HL-60 (cell line): ENCODE measurements around the gene RAI14.

ENCODE experiments used
- DNase-seq, 2 experiments: peaks; one replicate each; pipeline ENCODE4 v3.0.0-alpha.2; 2010 to 2020; ENCODE audit warnings: low read depth in 1 of 2, low spot score in 1 of 2
- H3K27ac ChIP-seq: fragments of 250-450 bp; sonication (Bioruptor Pico); replicated peaks from 2 replicates; pipeline ENCODE4 v1.5.1; 2020; ENCODE audit warnings: mild to moderate bottlenecking, moderate library complexity
- H3K27me3 ChIP-seq: fragments of 250-450 bp; sonication (Bioruptor Pico); 2 replicates; pipeline ENCODE4 v1.5.1; 2021; ENCODE audit warnings: mild to moderate bottlenecking, moderate library complexity; ENCODE audit not compliant: insufficient read depth, poor library complexity, severe bottlenecking
- H3K4me3 ChIP-seq: replicated peaks from 2 replicates; pipeline ENCODE4 v1.5.1; 2011; ENCODE audit warnings: mild to moderate bottlenecking, control low read depth, low read length; ENCODE audit not compliant: insufficient read depth
- GABPA ChIP-seq: IDR thresholded peaks from 2 replicates; pipeline ENCODE4 v1.6.1; 2012; ENCODE audit warnings: low read depth
- POLR2AphosphoS5 ChIP-seq: IDR thresholded peaks from 2 replicates; pipeline ENCODE4 v1.6.1; 2012; ENCODE audit warnings: low read depth
- SPI1 ChIP-seq: IDR thresholded peaks from 2 replicates; pipeline ENCODE4 v1.6.1; 2012; ENCODE audit warnings: low read depth, mild to moderate bottlenecking, borderline replicate concordance
- TF ChIP-seq, protein P1 (sequence below): IDR thresholded peaks from 2 replicates; pipeline ENCODE4 v1.6.1; 2012; ENCODE audit warnings: low read depth; ENCODE audit not compliant: insufficient replicate concordance
- TF ChIP-seq, protein P2 (sequence below): IDR thresholded peaks from one replicate; pipeline ENCODE4 v1.5.1; 2011; ENCODE audit warnings: low read length, control low read depth, inconsistent platforms; ENCODE audit not compliant: insufficient read depth

The RAI14 gene

DNA sequence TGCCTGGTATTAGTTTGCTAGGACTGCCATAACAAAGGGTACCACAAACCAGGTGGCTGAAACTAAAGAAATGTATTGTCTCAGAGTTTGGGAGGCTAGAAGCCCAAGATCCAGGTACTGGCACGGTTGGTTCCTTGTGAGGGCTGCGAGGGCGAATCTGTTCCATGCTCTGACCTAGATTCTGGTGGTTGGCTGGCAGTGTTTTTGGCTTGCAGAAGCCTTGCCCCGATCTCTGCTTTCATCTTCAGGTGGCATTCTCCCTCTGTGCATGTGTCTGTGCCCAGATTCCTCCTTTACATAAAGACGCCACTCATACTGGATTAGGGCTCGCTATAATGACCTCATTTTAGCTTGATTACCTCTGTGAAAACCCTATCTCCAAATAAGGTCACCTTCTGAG is 36.7 kb downstream of the RAI14 start:
- TF ChIP-seq GABPA (no peak), POLR2AphosphoS5 (no peak), SPI1 (no peak)
- TF ChIP-seq, protein P1, sequence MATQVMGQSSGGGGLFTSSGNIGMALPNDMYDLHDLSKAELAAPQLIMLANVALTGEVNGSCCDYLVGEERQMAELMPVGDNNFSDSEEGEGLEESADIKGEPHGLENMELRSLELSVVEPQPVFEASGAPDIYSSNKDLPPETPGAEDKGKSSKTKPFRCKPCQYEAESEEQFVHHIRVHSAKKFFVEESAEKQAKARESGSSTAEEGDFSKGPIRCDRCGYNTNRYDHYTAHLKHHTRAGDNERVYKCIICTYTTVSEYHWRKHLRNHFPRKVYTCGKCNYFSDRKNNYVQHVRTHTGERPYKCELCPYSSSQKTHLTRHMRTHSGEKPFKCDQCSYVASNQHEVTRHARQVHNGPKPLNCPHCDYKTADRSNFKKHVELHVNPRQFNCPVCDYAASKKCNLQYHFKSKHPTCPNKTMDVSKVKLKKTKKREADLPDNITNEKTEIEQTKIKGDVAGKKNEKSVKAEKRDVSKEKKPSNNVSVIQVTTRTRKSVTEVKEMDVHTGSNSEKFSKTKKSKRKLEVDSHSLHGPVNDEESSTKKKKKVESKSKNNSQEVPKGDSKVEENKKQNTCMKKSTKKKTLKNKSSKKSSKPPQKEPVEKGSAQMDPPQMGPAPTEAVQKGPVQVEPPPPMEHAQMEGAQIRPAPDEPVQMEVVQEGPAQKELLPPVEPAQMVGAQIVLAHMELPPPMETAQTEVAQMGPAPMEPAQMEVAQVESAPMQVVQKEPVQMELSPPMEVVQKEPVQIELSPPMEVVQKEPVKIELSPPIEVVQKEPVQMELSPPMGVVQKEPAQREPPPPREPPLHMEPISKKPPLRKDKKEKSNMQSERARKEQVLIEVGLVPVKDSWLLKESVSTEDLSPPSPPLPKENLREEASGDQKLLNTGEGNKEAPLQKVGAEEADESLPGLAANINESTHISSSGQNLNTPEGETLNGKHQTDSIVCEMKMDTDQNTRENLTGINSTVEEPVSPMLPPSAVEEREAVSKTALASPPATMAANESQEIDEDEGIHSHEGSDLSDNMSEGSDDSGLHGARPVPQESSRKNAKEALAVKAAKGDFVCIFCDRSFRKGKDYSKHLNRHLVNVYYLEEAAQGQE, result no peak
- TF ChIP-seq, protein P2, sequence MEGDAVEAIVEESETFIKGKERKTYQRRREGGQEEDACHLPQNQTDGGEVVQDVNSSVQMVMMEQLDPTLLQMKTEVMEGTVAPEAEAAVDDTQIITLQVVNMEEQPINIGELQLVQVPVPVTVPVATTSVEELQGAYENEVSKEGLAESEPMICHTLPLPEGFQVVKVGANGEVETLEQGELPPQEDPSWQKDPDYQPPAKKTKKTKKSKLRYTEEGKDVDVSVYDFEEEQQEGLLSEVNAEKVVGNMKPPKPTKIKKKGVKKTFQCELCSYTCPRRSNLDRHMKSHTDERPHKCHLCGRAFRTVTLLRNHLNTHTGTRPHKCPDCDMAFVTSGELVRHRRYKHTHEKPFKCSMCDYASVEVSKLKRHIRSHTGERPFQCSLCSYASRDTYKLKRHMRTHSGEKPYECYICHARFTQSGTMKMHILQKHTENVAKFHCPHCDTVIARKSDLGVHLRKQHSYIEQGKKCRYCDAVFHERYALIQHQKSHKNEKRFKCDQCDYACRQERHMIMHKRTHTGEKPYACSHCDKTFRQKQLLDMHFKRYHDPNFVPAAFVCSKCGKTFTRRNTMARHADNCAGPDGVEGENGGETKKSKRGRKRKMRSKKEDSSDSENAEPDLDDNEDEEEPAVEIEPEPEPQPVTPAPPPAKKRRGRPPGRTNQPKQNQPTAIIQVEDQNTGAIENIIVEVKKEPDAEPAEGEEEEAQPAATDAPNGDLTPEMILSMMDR, result no peak
- DNase-seq, result no peak
- Histone ChIP-seq H3K4me3 (no peak overlapping the region), H3K27me3 (no peaks in the 10 kb centered on the region), H3K27ac (no peak overlapping the region)

DNA sequence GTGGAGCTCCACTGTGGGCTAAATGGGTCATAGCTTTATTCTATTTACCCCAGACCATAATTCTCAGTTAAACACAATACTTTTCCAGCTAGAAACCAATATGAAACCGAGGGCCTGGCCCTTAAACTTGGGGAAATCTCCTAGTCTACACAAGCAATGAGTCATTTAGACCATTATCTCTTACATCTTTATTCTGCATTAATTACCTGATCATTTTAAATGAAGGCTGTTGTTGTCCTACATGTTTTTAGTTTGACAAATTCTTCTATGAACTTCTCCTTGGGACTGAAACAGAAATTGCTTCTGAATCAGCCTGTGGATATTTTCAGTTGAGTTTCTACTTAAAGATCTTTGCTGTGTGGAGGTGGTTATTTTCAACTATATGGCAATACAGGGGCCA is 37.9 kb downstream of the RAI14 start:
- DNase-seq, result no peak
- no peak overlapping the region for H3K27ac ChIP-seq
- H3K4me3 ChIP-seq, result no peak overlapping the region
- TF ChIP-seq, protein P2, result no peak
- TF ChIP-seq GABPA (no peak), SPI1 (no peak), POLR2AphosphoS5 (no peak)
- TF ChIP-seq, protein P1, result no peak
- H3K27me3 ChIP-seq, result no peaks in the 10 kb centered on the region

DNA sequence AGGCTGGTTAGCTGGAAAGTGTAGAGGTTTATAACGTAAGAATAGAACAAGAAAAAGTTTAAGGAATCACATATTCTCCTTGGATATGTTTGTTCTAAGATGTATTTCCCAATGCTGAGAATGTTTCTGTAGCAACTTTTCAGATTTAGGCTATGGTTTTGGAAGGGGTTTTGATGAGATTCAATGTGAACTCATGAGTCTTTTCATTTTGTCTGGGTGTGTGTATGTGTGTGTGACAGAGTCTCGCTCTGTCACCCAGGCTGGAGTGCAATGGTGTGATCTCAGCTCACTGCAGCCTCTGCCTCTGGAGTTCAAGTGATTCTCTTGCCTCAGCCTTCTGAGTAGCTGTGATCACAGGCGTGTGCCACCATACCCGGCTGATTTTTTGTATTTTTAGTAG is 38.6 kb downstream of the RAI14 start:
- no peaks in the 10 kb centered on the region for H3K27me3 ChIP-seq
- TF ChIP-seq, protein P1, result no peak
- no peak for TF ChIP-seq POLR2AphosphoS5
- TF ChIP-seq GABPA, result no peak
- no peak for TF ChIP-seq SPI1
- TF ChIP-seq, protein P2, result no peak
- DNase-seq, result no peak
- no peak overlapping the region for H3K27ac ChIP-seq
- no peak overlapping the region for H3K4me3 ChIP-seq
